ENCODE measurements around the gene CSNK1G1. TPM values are rescaled to one million over a fixed set of nuclear protein-coding genes. Genes with fewer than 3 reads are reported as not detected.

CSNK1G1 gene
- total and polyA plus RNA-seq, 3 donors from 2014 or later = 32.7 to 77.5 (median 59.6) TPM

GRCh38 chr15:64324165-64324877 is 31.7 kb downstream of the CSNK1G1 start:
- intact Hi-C loops (cut with DNase I; ENCODE audit: low total_unique reads) = no loop called here
- no peak overlapping the region for H3K27ac ChIP-seq
- H3K4me1 ChIP-seq = no peaks in the 10 kb centered on the region
- H3K4me3 ChIP-seq = no peak overlapping the region
- H3K9me3 ChIP-seq = no peaks in the 10 kb centered on the region
- DNase-seq = no peak
- 93 to 94% methylated on average over 5 of the region's 5 CpGs for WGBS, 2 donors
- TF ChIP-seq POLR2A (IDR thresholded peaks at IDR 0.05) = no peak
- TF ChIP-seq CTCF (IDR thresholded peaks at IDR 0.05) = no peak
- H3K36me3 ChIP-seq (ENCODE audit: low read depth, missing control alignments) = no peaks in the 10 kb centered on the region
- no peaks in the 10 kb centered on the region for H3K27me3 ChIP-seq

DNA sequence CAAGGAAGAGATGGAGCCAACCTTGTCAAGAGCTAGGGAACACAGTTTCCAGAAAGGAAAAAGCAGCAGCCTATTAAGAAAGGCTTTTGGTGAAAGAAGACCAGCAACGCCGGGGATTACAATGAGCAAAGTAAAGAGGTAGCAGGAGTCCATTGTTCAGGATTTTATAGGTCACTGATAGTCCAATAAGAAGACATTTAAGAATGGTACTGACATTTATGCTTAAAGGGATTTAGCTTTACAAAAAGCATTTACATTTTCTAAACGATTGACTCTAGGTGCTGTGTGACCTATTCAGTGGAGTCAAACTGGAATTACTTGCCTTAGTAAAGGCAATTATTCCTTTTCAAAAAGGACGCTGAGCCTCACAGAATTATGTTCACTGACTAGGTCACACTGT is 40.8 kb downstream of the CSNK1G1 start:
- intact Hi-C loops (cut with DNase I; ENCODE audit: low total_unique reads) = no loop called here
- H3K27ac ChIP-seq = no peak overlapping the region

GRCh38 chr15:64314456-64314855 is 41.5 kb downstream of the CSNK1G1 start:
- DNase-seq = no peak
- intact Hi-C loops (cut with DNase I; ENCODE audit: low total_unique reads) = no loop called here
- no peak for TF ChIP-seq POLR2A (IDR thresholded peaks at IDR 0.05)
- TF ChIP-seq CTCF (IDR thresholded peaks at IDR 0.05) = no peak
- Histone ChIP-seq H3K36me3 (ENCODE audit: low read depth, missing control alignments) (no peaks in the 10 kb centered on the region), H3K4me1 (peaks cover 6% of the 10 kb centered on the region), H3K27me3 (no peaks in the 10 kb centered on the region), H3K9me3 (no peaks in the 10 kb centered on the region), H3K27ac (no peak overlapping the region), H3K4me3 (no peak overlapping the region)
- 87% methylated on average over 3 of the region's 3 CpGs for WGBS, 2 donors

More for the DNA sequence above, 40.8 kb downstream of the CSNK1G1 start:
- Histone ChIP-seq H3K36me3 (ENCODE audit: low read depth, missing control alignments) (no peaks in the 10 kb centered on the region), H3K9me3 (no peaks in the 10 kb centered on the region), H3K4me1 (peaks cover 6% of the 10 kb centered on the region), H3K27me3 (no peaks in the 10 kb centered on the region), H3K4me3 (no peak overlapping the region)
- 57 to 60% methylated on average over 4 of the region's 4 CpGs for WGBS, 2 donors
- DNase-seq = no peak
- TF ChIP-seq POLR2A (IDR thresholded peaks at IDR 0.05) (no peak), CTCF (IDR thresholded peaks at IDR 0.05) (no peak)

GRCh38 chr15:64311566-64311965 is 44.4 kb downstream of the CSNK1G1 start:
- no peak for DNase-seq
- TF ChIP-seq POLR2A (IDR thresholded peaks at IDR 0.05) (no peak), CTCF (IDR thresholded peaks at IDR 0.05) (no peak)
- Histone ChIP-seq H3K4me1 (peaks cover 6% of the 10 kb centered on the region), H3K36me3 (ENCODE audit: low read depth, missing control alignments) (no peaks in the 10 kb centered on the region), H3K9me3 (no peaks in the 10 kb centered on the region), H3K4me3 (no peak overlapping the region), H3K27me3 (no peaks in the 10 kb centered on the region), H3K27ac (no peak overlapping the region)
- intact Hi-C loops (cut with DNase I; ENCODE audit: low total_unique reads) = no loop called here
- 87 to 94% methylated on average over 6 of the region's 6 CpGs for WGBS, 2 donors

GRCh38 chr15:64310036-64310435 is 45.9 kb downstream of the CSNK1G1 start:
- TF ChIP-seq CTCF (IDR thresholded peaks at IDR 0.05) (no peak), POLR2A (IDR thresholded peaks at IDR 0.05) (no peak)
- intact Hi-C loops (cut with DNase I; ENCODE audit: low total_unique reads) = no loop called here
- H3K27me3 ChIP-seq = no peaks in the 10 kb centered on the region
- H3K9me3 ChIP-seq = no peaks in the 10 kb centered on the region
- no peaks in the 10 kb centered on the region for H3K4me1 ChIP-seq
- no peak overlapping the region for H3K27ac ChIP-seq
- H3K4me3 ChIP-seq = no peak overlapping the region
- no peaks in the 10 kb centered on the region for H3K36me3 ChIP-seq (ENCODE audit: low read depth, missing control alignments)
- no peak for DNase-seq
